ENCODE measurements around the gene SPRED2.

GRCh38 chr2:65320946-65321345, 111.5 kb downstream of the SPRED2 start:
- TF ChIP-seq CTCF (IDR thresholded peaks at IDR 0.05) (no peak), POLR2A (IDR thresholded peaks at IDR 0.05) (no peak)

Measured in esophagus squamous epithelium (tissue), 4 donors.